EL (cell line): ENCODE results near the gene RAB24.
A peak's percentile ranks its signal among the peaks of the same experiment; 100 is the strongest.
"Not testable (repeated sequence)": the region's sequence is repeated elsewhere in the genome, so short reads cannot be mapped to it uniquely, and the experiment has no call there.

Experiments used
- DNase-seq: peaks from one replicate; pipeline ENCODE4 v3.0.0-alpha.2; 2016

RAB24 gene

GRCh38 chr5:177291735-177292134, 11.8 kb downstream of the RAB24 start:
- DNase-seq, result no peak

DNA sequence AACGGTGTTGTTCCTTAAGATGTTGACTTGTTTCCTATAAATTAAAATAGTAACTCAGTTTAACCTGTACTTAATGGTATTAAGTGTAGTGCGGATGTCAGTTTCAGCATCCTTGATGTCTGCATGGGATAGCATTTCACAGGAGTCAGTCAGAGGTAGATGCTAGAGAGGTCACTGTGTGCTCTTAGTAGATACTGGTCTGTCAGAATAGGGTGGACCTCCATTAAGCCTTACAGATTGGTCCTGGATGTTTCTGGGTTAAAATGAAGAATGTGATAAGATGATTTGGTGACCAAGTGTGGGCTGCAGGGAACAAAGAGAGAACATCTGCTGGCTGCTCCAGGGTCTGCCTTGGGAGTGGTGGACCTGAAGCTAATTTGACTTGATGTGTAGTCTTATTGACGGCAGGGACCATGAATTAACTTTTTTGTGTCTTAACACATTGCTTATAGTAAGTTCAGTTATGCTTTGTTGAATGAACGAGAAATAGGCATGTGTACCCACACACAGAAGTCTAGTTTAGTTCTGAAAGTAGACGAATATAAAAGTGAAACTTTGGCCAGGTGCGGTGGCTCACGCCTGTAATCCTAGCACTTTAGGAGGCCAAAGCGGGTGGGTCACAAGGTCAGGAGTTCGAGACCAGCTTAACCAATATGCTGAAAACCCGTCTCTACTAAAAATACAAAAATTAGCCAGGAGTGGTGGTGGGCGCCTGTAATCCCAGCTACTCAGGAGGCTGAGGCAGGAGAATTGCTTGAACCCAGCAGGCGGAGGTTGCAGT, 12.5 kb downstream of the RAB24 start:
- no peak for DNase-seq

GRCh38 chr5:177288191-177288590, 15.3 kb downstream of the RAB24 start:
- DNase-seq, result no peak

- DNase-seq, result no peak
Measured at GRCh38 chr5:177276886-177277285, 26.6 kb downstream of the RAB24 start.

- DNase-seq, result no peak
Measured at GRCh38 chr5:177275883-177276282, 27.6 kb downstream of the RAB24 start.

DNA sequence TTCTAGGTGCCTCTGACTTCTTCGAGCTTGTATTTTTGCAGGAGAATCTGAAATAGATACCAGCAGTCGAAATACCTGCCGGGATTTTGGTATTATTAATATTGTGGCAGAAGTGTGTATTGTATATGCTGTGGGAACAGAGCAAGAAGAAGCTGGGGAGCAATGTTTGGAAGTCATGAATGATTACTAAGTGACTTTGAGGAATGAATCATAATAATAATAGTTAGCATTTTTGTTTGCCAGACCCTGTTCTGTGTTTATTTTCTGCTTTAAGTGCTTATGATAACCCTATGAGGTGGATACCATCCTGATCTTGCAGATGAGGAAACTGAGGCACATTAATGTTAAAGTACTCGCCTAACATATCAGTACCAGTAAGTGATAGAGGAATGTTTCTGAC, 32.4 kb downstream of the RAB24 start:
- DNase-seq, result no peak

DNA sequence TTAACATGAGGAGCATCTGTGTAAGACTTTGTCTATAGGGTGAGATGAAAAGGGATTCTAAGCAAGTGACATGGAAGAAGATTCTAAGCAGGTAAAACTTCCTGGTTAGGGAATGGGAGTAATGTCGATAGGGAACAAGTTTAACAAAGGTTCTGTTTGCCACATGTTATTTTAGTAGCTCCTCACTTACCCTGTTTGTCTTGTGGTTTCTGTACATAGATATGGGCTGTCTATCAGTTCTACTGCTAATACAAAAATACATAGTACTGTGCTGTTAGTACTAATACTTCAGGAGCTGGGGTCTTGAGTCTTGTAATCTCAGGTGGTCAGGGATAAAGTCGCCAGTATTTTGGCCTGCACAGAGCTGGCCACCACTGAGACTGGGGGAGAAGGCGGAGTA, 32.9 kb downstream of the RAB24 start:
- DNase-seq, result no peak

- no peak for DNase-seq
Measured at GRCh38 chr5:177269976-177270375, 33.5 kb downstream of the RAB24 start.

GRCh38 chr5:177269232-177269895, 34.2 kb downstream of the RAB24 start:
- DNase-seq, result no peak

DNA sequence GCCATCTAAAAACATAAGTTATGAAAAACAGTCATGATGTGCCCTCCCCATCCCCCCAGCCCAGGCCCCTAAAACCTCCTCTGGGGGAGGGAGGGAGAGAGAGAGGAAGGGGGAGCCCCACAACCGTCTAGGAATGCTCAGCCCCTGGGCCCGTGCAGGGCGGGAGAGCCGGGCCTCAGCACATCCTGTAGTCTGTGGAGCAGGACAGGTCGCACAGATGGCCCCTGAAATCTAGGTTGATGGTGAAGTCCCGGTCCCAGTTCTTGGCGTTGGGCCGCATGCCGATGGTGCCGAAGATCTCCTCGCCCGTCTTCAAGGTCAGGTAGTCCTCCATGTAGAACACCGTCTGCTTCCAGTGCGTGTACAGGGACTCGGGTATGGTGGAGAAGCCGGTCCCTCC, 38.1 kb downstream of the RAB24 start:
- no peak for DNase-seq

- DNase-seq, result no peak
Measured at GRCh38 chr5:177264178-177264577, 39.3 kb downstream of the RAB24 start.

- DNase-seq, result no peak
Measured at GRCh38 chr5:177261510-177261909, 42.0 kb downstream of the RAB24 start.

DNA sequence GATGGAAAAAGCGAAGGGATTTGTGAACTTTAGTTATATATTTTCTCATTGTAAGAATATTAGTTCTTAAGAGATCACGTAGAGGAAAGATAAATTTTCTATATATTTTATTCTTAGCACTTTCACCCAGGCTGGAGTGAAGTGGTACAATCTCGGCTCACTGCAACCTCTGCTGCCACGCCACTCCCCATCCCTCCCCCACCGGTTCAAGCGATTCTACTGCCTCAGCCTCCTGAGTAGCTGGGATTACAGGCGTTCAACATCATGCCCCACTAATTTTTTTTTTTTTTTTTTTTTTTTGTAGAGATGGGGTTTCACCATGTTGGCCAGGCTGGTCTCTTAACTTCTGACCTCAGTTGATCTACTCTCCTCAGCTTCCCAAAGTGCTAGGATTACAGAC, 42.6 kb downstream of the RAB24 start:
- DNase-seq, result no peak

- DNase-seq, result not testable (repeated sequence)
Measured at GRCh38 chr5:177258711-177259110, 44.8 kb downstream of the RAB24 start.

GRCh38 chr5:177256296-177256695, 47.2 kb downstream of the RAB24 start:
- peak; percentile 26 for DNase-seq

GRCh38 chr5:177253252-177253651, 50.3 kb downstream of the RAB24 start:
- DNase-seq, result no peak
